Neural cell (in vitro differentiated cells): ENCODE data around the gene CCNL2. TPM values are rescaled to one million over a fixed set of nuclear protein-coding genes. Genes with fewer than 3 reads are reported as not detected.

Experiments
- H2AFZ ChIP-seq: fragments of 200-600, 300-800 bp; sonication (generic), shearing (Covaris generic); 2 replicates; pipeline ENCODE4 v1.6.0; 2014; ENCODE audit warnings: low read depth, mild to moderate bottlenecking, antibody characterized with exemption, low read length, moderate library complexity
- H3F3A ChIP-seq: fragments of 200-600 bp; shearing (Covaris generic); 2 replicates; pipeline ENCODE4 v1.6.1; 2016; ENCODE audit warnings: mild to moderate bottlenecking, moderate library complexity, mixed read lengths, antibody characterized with exemption, low read length; ENCODE audit not compliant: insufficient read depth, poor library complexity, severe bottlenecking
- H3K27ac ChIP-seq: fragments of 200-600, 300-800 bp; sonication (generic), shearing (Covaris generic); 2 replicates; pipeline ENCODE4 v1.5.1; 2014; ENCODE audit warnings: mild to moderate bottlenecking, low read length, moderate library complexity
- H3K27me3 ChIP-seq: fragments of 300-800, 200-600 bp; sonication (generic), shearing (Covaris generic); 2 replicates; pipeline ENCODE4 v1.6.0; 2014; ENCODE audit warnings: mild to moderate bottlenecking, low read depth, low read length, moderate library complexity; ENCODE audit not compliant: insufficient read depth
- H3K36me3 ChIP-seq: fragments of 300-800, 200-600 bp; sonication (generic), shearing (Covaris generic); 2 replicates; pipeline ENCODE4 v1.5.1; 2014; ENCODE audit warnings: mild to moderate bottlenecking, antibody characterized with exemption, low read length, moderate library complexity; ENCODE audit not compliant: insufficient read depth
- H3K4me2 ChIP-seq: fragments of 300-800, 200-600 bp; sonication (generic), shearing (Covaris generic); 2 replicates; pipeline ENCODE4 v1.6.0; 2014; ENCODE audit warnings: mild to moderate bottlenecking, low read length
- H3K4me3 ChIP-seq: fragments of 300-800, 200-600 bp; sonication (generic), shearing (Covaris generic); 2 replicates; pipeline ENCODE4 v1.5.1; 2014; ENCODE audit warnings: mild to moderate bottlenecking, low read length, moderate library complexity
- H3K79me2 ChIP-seq: fragments of 200-600 bp; shearing (Covaris generic); replicated peaks from 2 replicates; pipeline ENCODE4 v1.6.0; 2014; ENCODE audit warnings: mild to moderate bottlenecking, low read length, moderate library complexity; ENCODE audit not compliant: insufficient read depth
- H3K9ac ChIP-seq: fragments of 300-800, 200-600 bp; sonication (generic), shearing (Covaris generic); 2 replicates; pipeline ENCODE4 v1.6.1; 2016; ENCODE audit warnings: mild to moderate bottlenecking, low read length, mixed read lengths
- H3K9me2 ChIP-seq: fragments of 200-600 bp; shearing (Covaris generic); 2 replicates; pipeline ENCODE4 v1.6.1; 2016; ENCODE audit warnings: mild to moderate bottlenecking, low read length, mixed read lengths; ENCODE audit not compliant: insufficient read depth
- H3K9me3 ChIP-seq: fragments of 200-600, 300-800 bp; sonication (generic), shearing (Covaris generic); 2 replicates; pipeline ENCODE4 v1.6.1; 2016; ENCODE audit warnings: mild to moderate bottlenecking, mixed run types, low read length, moderate library complexity, mixed read lengths
- H4K20me1 ChIP-seq: fragments of 200-600 bp; shearing (Covaris generic); 2 replicates; pipeline ENCODE4 v1.6.1; 2016; ENCODE audit warnings: mild to moderate bottlenecking, mixed run types; ENCODE audit not compliant: insufficient read depth
- EP300 ChIP-seq: fragments of 450-650 bp; conservative IDR thresholded peaks from 2 replicates; pipeline ENCODE4 v1.6.1; 2014; ENCODE audit warnings: antibody characterized with exemption, mild to moderate bottlenecking, moderate library complexity; ENCODE audit not compliant: poor library complexity, severe bottlenecking
- EZH2 ChIP-seq: fragments of 200-600, 300-800 bp; shearing (Covaris generic), sonication (generic); IDR thresholded peaks from 2 replicates; pipeline ENCODE4 v1.6.1; 2014; ENCODE audit warnings: antibody characterized with exemption, low read length, borderline replicate concordance, mild to moderate bottlenecking; ENCODE audit not compliant: insufficient read depth, poor library complexity, severe bottlenecking
- MXI1 ChIP-seq: fragments of 450-650 bp; conservative IDR thresholded peaks from 2 replicates; pipeline ENCODE4 v1.6.1; 2014; ENCODE audit warnings: antibody characterized with exemption, mild to moderate bottlenecking; ENCODE audit not compliant: poor library complexity, severe bottlenecking
- POLR2AphosphoS5 ChIP-seq: IDR thresholded peaks from 2 replicates; pipeline ENCODE4 v1.6.1; 2012
- RAD21 ChIP-seq: fragments of 450-650 bp; conservative IDR thresholded peaks from 2 replicates; pipeline ENCODE4 v1.6.1; 2014; ENCODE audit warnings: antibody characterized with exemption, mild to moderate bottlenecking, moderate library complexity
- SMC3 ChIP-seq: fragments of 450-650 bp; conservative IDR thresholded peaks from 2 replicates; pipeline ENCODE4 v1.6.1; 2014; ENCODE audit warnings: antibody characterized with exemption, mild to moderate bottlenecking, moderate library complexity; ENCODE audit not compliant: poor library complexity
- TAF1 ChIP-seq: IDR thresholded peaks from 2 replicates; pipeline ENCODE4 v1.6.1; 2012; ENCODE audit warnings: low read depth
- polyA plus RNA-seq: library from polyadenylated mRNA; depleted of rRNA; stranded (reverse); fragments of >200 nt; gene quantifications from 2 replicates; pipeline ENCODE4 v1.2.3, GENCODE V29; 2014
- TF ChIP-seq, protein P1 (sequence below): IDR thresholded peaks from 2 replicates; pipeline ENCODE4 v1.6.1; 2012; ENCODE audit warnings: borderline replicate concordance
- TF ChIP-seq, protein P2 (sequence below): fragments of 450-650 bp; IDR thresholded peaks from 2 replicates; pipeline ENCODE4 v1.5.1; 2014; ENCODE audit warnings: antibody characterized with exemption, mild to moderate bottlenecking, moderate library complexity; ENCODE audit not compliant: poor library complexity, severe bottlenecking

The CCNL2 gene
- polyA plus RNA-seq, 1 donor from 2014 or later: 696 TPM

- Histone ChIP-seq H3K27ac (no peak overlapping the region), H3K79me2 (no peaks in the 10 kb centered on the region), H3K4me3 (no peak overlapping the region), H3K27me3 (peaks cover 4% of the 10 kb centered on the region), H4K20me1 (no peaks in the 10 kb centered on the region), H3K9me2 (no peaks in the 10 kb centered on the region), H2AFZ (no peak overlapping the region), H3K9ac (no peak overlapping the region), H3K4me2 (no peak overlapping the region), H3K9me3 (no peaks in the 10 kb centered on the region), H3K36me3 (no peaks in the 10 kb centered on the region), H3F3A (no peaks in the 10 kb centered on the region)
- TF ChIP-seq EZH2: no peak
- TF ChIP-seq MXI1: no peak
- TF ChIP-seq, protein P1, sequence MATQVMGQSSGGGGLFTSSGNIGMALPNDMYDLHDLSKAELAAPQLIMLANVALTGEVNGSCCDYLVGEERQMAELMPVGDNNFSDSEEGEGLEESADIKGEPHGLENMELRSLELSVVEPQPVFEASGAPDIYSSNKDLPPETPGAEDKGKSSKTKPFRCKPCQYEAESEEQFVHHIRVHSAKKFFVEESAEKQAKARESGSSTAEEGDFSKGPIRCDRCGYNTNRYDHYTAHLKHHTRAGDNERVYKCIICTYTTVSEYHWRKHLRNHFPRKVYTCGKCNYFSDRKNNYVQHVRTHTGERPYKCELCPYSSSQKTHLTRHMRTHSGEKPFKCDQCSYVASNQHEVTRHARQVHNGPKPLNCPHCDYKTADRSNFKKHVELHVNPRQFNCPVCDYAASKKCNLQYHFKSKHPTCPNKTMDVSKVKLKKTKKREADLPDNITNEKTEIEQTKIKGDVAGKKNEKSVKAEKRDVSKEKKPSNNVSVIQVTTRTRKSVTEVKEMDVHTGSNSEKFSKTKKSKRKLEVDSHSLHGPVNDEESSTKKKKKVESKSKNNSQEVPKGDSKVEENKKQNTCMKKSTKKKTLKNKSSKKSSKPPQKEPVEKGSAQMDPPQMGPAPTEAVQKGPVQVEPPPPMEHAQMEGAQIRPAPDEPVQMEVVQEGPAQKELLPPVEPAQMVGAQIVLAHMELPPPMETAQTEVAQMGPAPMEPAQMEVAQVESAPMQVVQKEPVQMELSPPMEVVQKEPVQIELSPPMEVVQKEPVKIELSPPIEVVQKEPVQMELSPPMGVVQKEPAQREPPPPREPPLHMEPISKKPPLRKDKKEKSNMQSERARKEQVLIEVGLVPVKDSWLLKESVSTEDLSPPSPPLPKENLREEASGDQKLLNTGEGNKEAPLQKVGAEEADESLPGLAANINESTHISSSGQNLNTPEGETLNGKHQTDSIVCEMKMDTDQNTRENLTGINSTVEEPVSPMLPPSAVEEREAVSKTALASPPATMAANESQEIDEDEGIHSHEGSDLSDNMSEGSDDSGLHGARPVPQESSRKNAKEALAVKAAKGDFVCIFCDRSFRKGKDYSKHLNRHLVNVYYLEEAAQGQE: no peak
- TF ChIP-seq RAD21: no peak
- TF ChIP-seq, protein P2, sequence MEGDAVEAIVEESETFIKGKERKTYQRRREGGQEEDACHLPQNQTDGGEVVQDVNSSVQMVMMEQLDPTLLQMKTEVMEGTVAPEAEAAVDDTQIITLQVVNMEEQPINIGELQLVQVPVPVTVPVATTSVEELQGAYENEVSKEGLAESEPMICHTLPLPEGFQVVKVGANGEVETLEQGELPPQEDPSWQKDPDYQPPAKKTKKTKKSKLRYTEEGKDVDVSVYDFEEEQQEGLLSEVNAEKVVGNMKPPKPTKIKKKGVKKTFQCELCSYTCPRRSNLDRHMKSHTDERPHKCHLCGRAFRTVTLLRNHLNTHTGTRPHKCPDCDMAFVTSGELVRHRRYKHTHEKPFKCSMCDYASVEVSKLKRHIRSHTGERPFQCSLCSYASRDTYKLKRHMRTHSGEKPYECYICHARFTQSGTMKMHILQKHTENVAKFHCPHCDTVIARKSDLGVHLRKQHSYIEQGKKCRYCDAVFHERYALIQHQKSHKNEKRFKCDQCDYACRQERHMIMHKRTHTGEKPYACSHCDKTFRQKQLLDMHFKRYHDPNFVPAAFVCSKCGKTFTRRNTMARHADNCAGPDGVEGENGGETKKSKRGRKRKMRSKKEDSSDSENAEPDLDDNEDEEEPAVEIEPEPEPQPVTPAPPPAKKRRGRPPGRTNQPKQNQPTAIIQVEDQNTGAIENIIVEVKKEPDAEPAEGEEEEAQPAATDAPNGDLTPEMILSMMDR: no peak
- TF ChIP-seq POLR2AphosphoS5: no peak
- TF ChIP-seq SMC3: no peak
- TF ChIP-seq EP300: no peak
- no peak for TF ChIP-seq TAF1
Observed at GRCh38 chr1:1430114-1430982, 31.2 kb upstream of the CCNL2 start.

GRCh38 chr1:1429671-1430073 lies 30.5 kb upstream of the CCNL2 start:
- no peak overlapping the region for H3K9ac ChIP-seq
- H3K27ac ChIP-seq: no peak overlapping the region

More at GRCh38 chr1:1429671-1430073, 30.5 kb upstream of the CCNL2 start:
- no peaks in the 10 kb centered on the region for H3K79me2 ChIP-seq
- no peaks in the 10 kb centered on the region for H3F3A ChIP-seq
- no peak overlapping the region for H3K4me2 ChIP-seq
- no peaks in the 10 kb centered on the region for H3K27me3 ChIP-seq
- no peaks in the 10 kb centered on the region for H3K9me3 ChIP-seq
- H2AFZ ChIP-seq: no peak overlapping the region
- no peaks in the 10 kb centered on the region for H3K9me2 ChIP-seq
- TF ChIP-seq EP300 (no peak), SMC3 (no peak), EZH2 (no peak), TAF1 (no peak), POLR2AphosphoS5 (no peak)
- TF ChIP-seq, protein P2: no peak
- TF ChIP-seq, protein P1: no peak
- H3K36me3 ChIP-seq: no peaks in the 10 kb centered on the region
- H4K20me1 ChIP-seq: no peaks in the 10 kb centered on the region
- no peak overlapping the region for H3K4me3 ChIP-seq
